NCI-H187 treated with DMSO at 0.1 percent for 48 hours (cell line): ENCODE data around the gene GJB4.
"Not testable (repeated sequence)": the region's sequence is repeated elsewhere in the genome, so short reads cannot be mapped to it uniquely, and the experiment has no call there.

ENCODE experiments used
- DNase-seq: peaks from one replicate; lab custom pipeline; 2025; lab: John Stamatoyannopoulos, UW

GJB4 gene

DNA sequence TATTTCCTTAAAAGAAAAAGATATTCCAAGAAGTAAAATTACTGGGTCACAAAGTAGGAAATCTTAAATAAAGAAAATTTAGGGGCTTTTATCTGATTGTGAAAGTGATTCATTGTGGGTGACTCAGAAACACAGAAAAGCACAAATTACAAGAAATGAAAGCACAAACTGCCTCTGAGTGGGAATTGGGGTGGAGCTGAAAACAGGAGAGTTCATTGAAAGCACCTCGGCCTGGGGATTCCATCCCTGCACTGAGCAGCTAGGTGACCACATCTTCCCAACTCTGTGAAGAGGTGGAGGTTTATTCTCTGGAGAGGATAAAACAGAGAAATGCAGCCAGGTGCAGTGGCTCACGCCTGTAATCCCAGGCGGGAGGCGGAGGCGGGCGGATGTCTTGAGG, 40.7 kb downstream of the GJB4 start:
- no peak for DNase-seq

DNA sequence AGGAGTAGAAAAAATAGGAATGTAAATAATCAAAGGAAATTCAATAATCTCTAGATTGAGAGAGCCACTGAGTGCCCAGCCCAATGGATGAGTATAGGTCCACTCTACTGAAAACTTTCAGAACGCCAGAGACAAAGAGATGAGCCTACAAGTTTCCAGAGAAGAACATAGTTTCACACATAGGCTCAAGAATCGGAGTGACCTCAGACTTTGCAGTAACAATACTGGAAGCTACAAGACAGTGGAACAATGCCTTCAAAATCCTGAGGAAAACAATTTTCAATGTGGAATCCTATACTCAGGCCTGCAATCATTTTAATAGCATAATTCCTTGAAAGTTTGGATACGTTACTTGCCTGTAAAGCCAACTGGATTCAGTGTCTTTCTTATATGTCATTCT, 44.2 kb downstream of the GJB4 start:
- no peak for DNase-seq

DNA sequence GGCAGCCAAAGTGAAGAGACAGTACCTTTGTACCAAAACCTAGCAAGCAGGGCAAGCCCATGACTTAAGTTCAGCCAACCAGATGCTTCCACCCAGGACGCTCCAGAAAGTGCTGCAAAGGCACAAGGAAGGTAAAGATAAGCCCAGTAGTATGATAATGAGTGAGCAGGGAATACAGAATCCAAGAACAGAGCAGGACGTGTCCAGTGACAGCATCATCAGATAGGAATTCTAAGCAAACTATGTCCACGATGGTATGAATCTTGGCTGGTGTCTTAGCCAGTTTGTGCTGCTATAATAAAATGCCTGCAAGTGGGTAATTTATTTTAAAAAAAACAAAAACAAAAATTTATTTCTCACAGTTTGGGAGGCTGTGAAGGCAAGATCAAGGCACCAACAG, 46.9 kb downstream of the GJB4 start:
- no peak for DNase-seq

DNA sequence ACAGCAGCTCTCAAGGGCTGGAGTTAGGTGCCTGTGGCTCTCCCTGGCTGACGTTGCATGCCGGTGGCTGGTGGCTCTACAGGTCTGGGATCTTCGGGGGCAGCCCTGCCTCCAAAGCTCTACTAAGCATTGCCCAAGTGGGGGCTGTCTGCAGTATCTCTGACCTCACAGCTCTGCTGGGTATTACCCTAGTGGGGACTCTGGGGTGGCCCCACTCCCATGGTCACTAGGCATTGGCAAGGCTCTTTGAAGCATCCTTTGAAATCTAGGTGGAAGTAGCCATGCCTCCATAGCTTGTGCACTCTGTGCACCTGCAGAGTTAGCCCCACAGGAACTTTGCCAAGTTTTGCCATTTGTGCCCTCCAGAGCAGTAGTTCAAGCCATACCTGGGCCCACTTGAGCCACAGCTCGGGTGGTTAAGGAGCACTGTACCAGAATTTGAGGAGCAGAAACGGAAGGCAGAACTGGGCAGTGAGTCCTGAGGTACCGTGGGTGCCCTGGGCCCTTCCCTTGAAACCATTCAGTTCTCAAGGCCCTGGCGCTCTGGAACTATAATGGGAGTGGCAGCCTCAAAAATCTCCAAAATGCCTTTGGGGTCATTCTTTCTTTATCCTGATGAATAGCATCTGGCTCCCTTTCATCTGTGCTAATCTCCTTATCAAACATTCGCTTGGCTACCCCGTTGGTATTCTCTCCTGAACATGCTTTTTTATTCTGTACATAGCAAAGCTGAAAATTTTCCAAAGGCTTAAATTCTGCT, 48.7 kb downstream of the GJB4 start:
- no peak for DNase-seq

DNA sequence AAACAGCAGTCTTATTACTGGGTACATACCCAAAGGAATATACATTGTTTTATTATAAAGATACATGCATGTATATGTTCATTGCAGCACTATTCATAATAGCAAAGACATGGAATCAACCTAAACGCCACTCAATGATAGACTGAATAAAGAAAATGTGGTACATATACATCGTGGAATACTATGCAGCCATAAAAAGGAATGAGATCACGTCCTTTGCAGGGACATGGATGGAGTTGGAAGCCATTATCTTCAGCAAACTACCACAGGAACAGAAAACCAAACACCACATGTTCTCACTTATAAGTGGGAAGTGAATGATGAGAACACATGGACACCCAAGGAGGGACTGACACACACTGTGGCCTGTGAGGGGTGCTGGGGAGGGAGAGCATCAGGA, 51.2 kb downstream of the GJB4 start:
- DNase-seq: not testable (repeated sequence)
